Dendritic cell treated with granulocyte-macrophage colony-stimulating factor and Interleukin-4, amounts not matched to agents 40 ng/mL and 50 ng/mL, for 4 days (primary cell): ENCODE measurements around the gene MEFV.
A peak's percentile ranks its signal among the peaks of the same experiment; 100 is the strongest.

Experiments used
- H3K27ac Mint-ChIP-seq: one replicate; pipeline ENCODE4 v1.8.0; 2022; ENCODE audit warnings: mild to moderate bottlenecking, mixed read lengths
- H3K27me3 Mint-ChIP-seq: one replicate; pipeline ENCODE4 v1.8.0; 2022; ENCODE audit warnings: mild to moderate bottlenecking, mixed read lengths
- H3K36me3 Mint-ChIP-seq: one replicate; pipeline ENCODE4 v1.8.0; 2022; ENCODE audit warnings: low read depth, mixed read lengths
- H3K4me1 Mint-ChIP-seq: one replicate; pipeline ENCODE4 v1.8.0; 2022; ENCODE audit warnings: low read depth, mixed read lengths
- H3K4me3 Mint-ChIP-seq: one replicate; pipeline ENCODE4 v1.8.0; 2022; ENCODE audit warnings: mild to moderate bottlenecking, moderate library complexity, mixed read lengths
- H3K9me3 Mint-ChIP-seq: one replicate; pipeline ENCODE4 v1.8.0; 2022; ENCODE audit warnings: mixed read lengths
- intact Hi-C: fragments of 100-400 bp; cut with micrococcal nuclease; formaldehyde crosslinking; loops from one replicate; pipeline ENCODE4 v1.15.0; 2022

Gene MEFV, protein sequence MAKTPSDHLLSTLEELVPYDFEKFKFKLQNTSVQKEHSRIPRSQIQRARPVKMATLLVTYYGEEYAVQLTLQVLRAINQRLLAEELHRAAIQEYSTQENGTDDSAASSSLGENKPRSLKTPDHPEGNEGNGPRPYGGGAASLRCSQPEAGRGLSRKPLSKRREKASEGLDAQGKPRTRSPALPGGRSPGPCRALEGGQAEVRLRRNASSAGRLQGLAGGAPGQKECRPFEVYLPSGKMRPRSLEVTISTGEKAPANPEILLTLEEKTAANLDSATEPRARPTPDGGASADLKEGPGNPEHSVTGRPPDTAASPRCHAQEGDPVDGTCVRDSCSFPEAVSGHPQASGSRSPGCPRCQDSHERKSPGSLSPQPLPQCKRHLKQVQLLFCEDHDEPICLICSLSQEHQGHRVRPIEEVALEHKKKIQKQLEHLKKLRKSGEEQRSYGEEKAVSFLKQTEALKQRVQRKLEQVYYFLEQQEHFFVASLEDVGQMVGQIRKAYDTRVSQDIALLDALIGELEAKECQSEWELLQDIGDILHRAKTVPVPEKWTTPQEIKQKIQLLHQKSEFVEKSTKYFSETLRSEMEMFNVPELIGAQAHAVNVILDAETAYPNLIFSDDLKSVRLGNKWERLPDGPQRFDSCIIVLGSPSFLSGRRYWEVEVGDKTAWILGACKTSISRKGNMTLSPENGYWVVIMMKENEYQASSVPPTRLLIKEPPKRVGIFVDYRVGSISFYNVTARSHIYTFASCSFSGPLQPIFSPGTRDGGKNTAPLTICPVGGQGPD

DNA sequence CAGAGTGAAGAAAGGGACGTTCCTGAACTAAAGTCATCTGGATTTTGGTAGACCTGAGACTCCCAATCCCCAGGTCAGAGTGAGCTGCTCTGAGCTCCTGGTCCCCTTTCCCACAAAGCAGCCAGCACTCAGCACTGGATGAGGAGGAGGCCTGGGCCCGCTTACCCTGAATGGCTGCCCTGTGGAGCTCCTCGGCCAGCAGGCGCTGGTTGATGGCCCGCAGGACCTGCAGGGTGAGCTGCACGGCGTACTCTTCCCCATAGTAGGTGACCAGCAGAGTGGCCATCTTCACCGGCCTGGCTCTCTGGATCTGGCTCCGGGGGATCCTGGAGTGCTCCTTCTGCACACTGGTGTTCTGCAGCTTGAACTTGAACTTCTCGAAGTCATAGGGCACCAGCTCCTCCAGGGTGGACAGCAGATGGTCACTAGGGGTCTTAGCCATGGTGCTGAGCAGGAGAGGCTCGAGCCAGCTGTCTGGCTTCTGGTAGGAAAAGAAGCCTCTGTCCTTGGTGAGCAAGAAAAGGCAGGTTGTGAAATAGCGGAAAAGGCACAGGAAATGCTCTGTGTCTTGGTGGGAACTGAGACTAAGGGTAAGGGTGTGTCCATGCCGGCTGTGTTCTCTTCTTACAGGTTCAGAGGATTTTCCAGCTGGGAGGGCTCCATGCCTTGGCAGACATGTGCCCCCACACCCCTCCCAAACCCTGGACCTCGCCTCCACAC, at the start of gene MEFV:
Gene MEFV, minus strand, starts transcription at position 488 of the 720 bp plus-strand sequence. Its CDS starts 46 bp downstream, at position 442.
- intact Hi-C loops: no loop called here
- H3K4me3 Mint-ChIP-seq: peak within 1 kb of the TSS; percentile 67
- H3K27ac Mint-ChIP-seq: peak within 1 kb of the TSS; percentile 76
- peaks cover 68% of the 10 kb centered on the region for H3K4me1 Mint-ChIP-seq
- no peaks in the 10 kb centered on the region for H3K9me3 Mint-ChIP-seq
- H3K36me3 Mint-ChIP-seq: no peaks in the 10 kb centered on the region
- H3K27me3 Mint-ChIP-seq: no peaks in the 10 kb centered on the region

DNA sequence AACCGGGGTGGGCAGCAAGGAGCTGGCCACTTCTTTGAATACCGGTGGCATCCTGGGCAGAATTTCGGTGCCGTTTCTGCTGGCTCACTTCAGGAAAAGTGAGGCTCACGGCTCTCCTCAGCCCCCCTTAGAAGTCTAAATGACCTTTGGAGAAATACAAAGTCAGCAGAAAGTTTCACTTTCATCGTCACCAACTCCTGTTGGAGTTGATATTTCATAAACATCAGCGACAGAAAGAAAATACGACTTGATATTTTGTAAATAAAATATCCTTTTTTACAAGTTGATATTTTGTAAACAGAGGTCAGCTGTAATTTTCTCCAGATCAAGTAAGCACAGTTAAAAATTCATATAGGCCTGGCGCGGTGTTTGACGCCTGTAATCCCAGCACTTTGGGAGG, 49.6 kb upstream of the MEFV start:
- peak overlapping the region; percentile 80 for H3K4me3 Mint-ChIP-seq
- intact Hi-C loops: loop anchor here (5.0 kb wide), 1 partner anchor 151 kb away; no protein-coding TSS in a partner anchor
- peaks cover 81% of the 10 kb centered on the region for H3K36me3 Mint-ChIP-seq
- H3K4me1 Mint-ChIP-seq: peaks cover 8% of the 10 kb centered on the region
- no peaks in the 10 kb centered on the region for H3K27me3 Mint-ChIP-seq
- H3K9me3 Mint-ChIP-seq: peaks cover 70% of the 10 kb centered on the region
- peak overlapping the region; percentile 90 for H3K27ac Mint-ChIP-seq

DNA sequence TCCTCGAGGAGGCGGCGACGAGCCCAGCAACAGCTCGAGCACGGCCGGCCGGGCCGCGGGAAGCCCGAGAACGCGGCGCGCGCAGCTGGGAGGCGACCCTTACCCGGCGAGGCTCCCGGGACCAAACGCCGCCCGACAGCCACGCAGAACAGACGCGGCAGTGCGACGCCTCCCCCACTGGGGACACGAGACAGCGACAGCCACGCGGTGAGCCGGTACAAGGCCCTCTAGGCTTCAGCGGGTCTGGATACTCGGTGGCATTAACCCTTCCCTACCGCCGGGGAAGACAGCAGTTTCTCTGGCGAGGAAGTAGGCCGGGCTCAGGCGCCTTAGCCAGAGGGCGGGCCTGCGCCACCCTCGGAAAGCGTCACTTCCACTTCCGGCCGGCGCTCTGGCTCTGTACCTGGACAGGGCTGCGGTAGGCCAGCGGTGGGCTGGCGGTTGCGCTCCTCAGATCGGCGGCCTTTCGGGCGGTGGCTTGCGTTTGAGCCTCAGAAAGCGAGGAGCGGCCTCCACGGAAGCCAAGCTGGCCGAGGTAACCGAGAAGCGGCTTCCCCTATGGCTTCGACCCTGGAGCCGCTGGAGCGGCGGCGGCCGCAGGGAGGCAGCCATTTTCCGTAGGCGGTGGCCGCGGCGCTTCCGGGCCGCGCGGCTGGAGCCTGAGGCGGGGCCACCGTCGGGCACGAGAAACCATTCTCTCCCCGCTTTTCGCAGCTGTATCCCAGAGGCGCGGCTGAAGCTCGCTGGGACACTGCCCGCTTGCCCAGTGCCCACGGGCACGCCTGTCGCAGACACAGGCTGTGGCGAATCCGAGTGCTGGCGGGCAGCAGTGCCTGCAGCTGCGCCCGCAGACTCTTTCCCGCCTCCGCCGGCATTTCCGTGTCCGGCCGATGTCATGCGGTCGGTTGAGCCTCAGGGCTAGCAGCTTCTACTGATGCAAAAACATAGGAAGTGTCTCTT, 49.0 kb upstream of the MEFV start, which contains the start of the genes TIGD7 and ZNF75A:
Gene TIGD7, minus strand, starts transcription at position 322 of the 960 bp plus-strand sequence. CDS start 4,816 bp downstream, outside the sequence.
Gene ZNF75A, plus strand, starts transcription at position 389 of the 960 bp plus-strand sequence. CDS start 2,932 bp downstream, outside the sequence.
- intact Hi-C loops: loop anchor here (1.0 to 5.0 kb wide), 2 partner anchors 22 to 152 kb away; partner anchors contain the start of gene ZNF263
- Mint-ChIP-seq H3K4me1 (peaks cover 8% of the 10 kb centered on the region), H3K27ac (peak within 1 kb of the TSS; percentile 90), H3K27me3 (no peaks in the 10 kb centered on the region), H3K36me3 (peaks cover 82% of the 10 kb centered on the region), H3K4me3 (peak within 1 kb of the TSS; percentile 80), H3K9me3 (peaks cover 70% of the 10 kb centered on the region)

DNA sequence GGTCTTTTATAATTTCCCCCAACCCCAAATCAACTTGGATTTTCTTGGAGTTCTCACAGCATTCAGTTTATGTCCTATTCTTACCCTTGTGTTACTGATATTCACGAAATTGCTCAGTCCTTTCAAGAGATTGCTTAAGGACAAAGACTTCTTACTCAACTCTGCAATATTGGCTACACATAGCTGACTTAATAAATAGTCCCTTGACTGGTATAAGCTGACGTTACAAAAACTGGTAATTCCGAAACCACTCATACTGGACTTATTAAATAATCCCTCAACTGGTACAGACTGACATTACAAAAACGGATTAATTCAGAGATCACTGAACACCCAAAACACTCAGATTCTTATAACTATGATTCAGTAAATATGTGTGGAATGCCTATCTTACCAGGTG, 47.9 kb upstream of the MEFV start:
- Mint-ChIP-seq H3K4me3 (peak overlapping the region; percentile 80), H3K27me3 (no peaks in the 10 kb centered on the region), H3K27ac (peak overlapping the region; percentile 90), H3K4me1 (peaks cover 8% of the 10 kb centered on the region), H3K9me3 (peaks cover 70% of the 10 kb centered on the region), H3K36me3 (peaks cover 84% of the 10 kb centered on the region)
- intact Hi-C loops: no loop called here

DNA sequence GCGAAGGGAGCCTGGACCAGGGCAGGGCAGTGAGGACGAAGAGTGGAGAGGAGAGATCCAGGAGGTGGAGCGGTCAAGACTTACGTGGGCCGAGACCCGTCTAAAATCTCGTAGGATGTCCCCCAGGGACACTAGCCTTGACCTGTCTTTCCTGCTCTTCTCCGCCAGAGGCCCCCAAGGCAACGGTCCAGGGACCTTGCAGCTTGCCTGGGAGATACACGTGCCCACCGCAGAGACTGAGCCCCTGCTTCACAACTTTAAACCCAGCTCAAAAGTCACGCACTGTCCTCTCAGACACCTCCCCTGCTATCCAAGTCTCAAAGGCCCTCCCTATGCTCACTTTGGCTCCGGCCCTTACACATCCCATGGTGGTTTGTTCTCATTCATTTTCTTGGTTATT, 39.4 kb upstream of the MEFV start:
- H3K27me3 Mint-ChIP-seq: peaks cover 2% of the 10 kb centered on the region
- no peak overlapping the region for H3K4me3 Mint-ChIP-seq
- peaks cover 94% of the 10 kb centered on the region for H3K9me3 Mint-ChIP-seq
- H3K36me3 Mint-ChIP-seq: peaks cover 80% of the 10 kb centered on the region
- no peaks in the 10 kb centered on the region for H3K4me1 Mint-ChIP-seq
- no peak overlapping the region for H3K27ac Mint-ChIP-seq
- intact Hi-C loops: no loop called here

DNA sequence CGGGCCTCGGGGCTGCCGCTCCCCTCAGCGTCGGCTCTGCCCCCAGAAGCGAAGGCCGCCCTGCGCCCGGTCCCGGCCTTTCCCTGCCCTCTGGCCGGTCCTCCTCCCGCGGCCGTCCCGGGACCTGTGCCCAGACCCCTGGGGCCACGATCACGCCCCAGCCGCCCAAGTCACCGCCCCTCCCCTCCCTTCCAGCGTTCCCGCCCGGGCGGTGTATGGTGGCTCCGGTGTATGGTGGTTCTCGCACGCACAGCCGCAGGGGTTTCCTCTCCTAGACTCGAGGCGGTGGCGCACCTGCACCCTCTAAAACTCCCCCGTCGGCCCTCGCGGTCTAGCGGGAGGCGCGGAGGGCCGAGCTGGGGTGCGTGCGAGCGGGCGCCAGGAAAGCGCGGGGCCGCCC, 38.8 kb upstream of the MEFV start:
- H3K9me3 Mint-ChIP-seq: peaks cover 94% of the 10 kb centered on the region
- peaks cover 2% of the 10 kb centered on the region for H3K27me3 Mint-ChIP-seq
- peaks cover 80% of the 10 kb centered on the region for H3K36me3 Mint-ChIP-seq
- no peak overlapping the region for H3K27ac Mint-ChIP-seq
- no peak overlapping the region for H3K4me3 Mint-ChIP-seq
- intact Hi-C loops: no loop called here
- no peaks in the 10 kb centered on the region for H3K4me1 Mint-ChIP-seq

DNA sequence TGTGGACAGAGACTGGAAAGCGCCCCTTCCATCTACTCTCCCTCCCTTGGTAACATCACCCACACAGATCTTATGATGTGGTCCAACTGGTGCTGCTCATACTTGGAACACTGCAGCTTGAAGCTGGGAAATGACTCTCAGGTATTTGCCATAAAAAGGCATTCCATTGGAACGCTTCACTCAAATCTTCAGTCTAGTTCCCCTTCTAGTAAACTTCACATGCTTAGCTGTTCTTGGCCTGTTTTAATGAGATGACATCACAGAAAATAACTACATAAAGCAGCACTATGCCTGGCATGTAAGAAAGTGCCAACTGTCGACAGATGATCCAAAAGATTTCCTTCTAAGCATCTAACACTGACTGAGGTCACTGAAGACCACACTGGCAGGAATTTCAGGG, 36.2 kb upstream of the MEFV start:
- no peak overlapping the region for H3K27ac Mint-ChIP-seq

DNA sequence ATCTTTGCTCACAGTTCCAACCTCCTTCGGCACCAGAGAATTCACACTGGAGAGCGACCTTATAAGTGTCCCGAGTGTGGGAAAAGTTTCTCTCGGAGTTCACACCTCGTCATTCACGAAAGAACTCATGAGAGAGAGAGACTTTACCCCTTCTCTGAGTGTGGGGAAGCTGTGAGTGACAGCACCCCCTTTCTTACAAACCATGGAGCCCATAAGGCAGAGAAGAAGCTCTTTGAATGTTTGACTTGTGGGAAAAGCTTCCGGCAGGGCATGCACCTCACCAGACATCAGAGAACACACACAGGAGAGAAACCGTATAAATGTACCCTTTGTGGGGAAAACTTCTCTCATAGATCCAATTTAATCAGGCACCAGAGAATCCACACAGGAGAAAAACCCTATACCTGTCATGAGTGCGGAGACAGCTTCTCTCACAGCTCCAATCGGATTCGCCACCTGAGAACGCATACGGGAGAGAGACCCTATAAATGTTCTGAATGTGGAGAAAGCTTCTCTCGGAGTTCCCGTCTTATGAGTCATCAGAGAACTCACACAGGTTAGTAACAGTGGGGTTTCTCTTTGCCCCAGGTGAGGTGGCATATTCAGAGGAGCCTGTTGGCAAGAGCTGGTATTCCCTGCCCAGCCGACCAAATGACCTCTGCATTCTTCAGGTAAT, 33.7 kb upstream of the MEFV start:
- intact Hi-C loops: no loop called here
- no peak overlapping the region for H3K4me3 Mint-ChIP-seq
- H3K9me3 Mint-ChIP-seq: peaks cover 92% of the 10 kb centered on the region
- peaks cover 11% of the 10 kb centered on the region for H3K4me1 Mint-ChIP-seq
- H3K27me3 Mint-ChIP-seq: no peaks in the 10 kb centered on the region
- peaks cover 97% of the 10 kb centered on the region for H3K36me3 Mint-ChIP-seq
- no peak overlapping the region for H3K27ac Mint-ChIP-seq

More for the DNA sequence above, 36.2 kb upstream of the MEFV start:
- peaks cover 92% of the 10 kb centered on the region for H3K36me3 Mint-ChIP-seq
- H3K27me3 Mint-ChIP-seq: peaks cover 2% of the 10 kb centered on the region
- no peak overlapping the region for H3K4me3 Mint-ChIP-seq
- intact Hi-C loops: no loop called here
- peaks cover 97% of the 10 kb centered on the region for H3K9me3 Mint-ChIP-seq
- no peaks in the 10 kb centered on the region for H3K4me1 Mint-ChIP-seq

DNA sequence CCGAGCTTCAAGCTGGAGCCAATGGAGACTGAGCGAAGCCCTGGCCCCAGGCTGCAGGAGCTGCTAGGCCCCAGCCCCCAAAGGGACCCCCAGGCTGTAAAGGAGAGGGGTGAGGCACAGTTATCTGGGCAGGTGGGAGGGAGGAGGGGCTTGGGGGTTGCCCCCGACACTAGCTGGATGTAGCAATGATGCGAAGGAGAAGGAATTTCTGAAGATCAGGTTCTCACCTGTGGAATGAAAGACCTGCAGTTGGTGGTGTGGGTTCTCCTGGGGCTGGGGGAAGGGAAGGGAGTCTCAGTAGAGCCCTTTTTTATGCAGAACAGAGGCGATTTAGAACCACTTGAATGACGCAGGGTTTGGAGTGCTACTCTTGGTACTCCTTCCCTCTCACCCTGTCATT, 28.7 kb upstream of the MEFV start:
- peak overlapping the region; percentile 93 for H3K4me3 Mint-ChIP-seq
- intact Hi-C loops: no loop called here
- peaks cover 36% of the 10 kb centered on the region for H3K4me1 Mint-ChIP-seq
- H3K27ac Mint-ChIP-seq: peak overlapping the region; percentile 98
- peaks cover 79% of the 10 kb centered on the region for H3K36me3 Mint-ChIP-seq
- H3K9me3 Mint-ChIP-seq: peaks cover 49% of the 10 kb centered on the region
- peaks cover 4% of the 10 kb centered on the region for H3K27me3 Mint-ChIP-seq

DNA sequence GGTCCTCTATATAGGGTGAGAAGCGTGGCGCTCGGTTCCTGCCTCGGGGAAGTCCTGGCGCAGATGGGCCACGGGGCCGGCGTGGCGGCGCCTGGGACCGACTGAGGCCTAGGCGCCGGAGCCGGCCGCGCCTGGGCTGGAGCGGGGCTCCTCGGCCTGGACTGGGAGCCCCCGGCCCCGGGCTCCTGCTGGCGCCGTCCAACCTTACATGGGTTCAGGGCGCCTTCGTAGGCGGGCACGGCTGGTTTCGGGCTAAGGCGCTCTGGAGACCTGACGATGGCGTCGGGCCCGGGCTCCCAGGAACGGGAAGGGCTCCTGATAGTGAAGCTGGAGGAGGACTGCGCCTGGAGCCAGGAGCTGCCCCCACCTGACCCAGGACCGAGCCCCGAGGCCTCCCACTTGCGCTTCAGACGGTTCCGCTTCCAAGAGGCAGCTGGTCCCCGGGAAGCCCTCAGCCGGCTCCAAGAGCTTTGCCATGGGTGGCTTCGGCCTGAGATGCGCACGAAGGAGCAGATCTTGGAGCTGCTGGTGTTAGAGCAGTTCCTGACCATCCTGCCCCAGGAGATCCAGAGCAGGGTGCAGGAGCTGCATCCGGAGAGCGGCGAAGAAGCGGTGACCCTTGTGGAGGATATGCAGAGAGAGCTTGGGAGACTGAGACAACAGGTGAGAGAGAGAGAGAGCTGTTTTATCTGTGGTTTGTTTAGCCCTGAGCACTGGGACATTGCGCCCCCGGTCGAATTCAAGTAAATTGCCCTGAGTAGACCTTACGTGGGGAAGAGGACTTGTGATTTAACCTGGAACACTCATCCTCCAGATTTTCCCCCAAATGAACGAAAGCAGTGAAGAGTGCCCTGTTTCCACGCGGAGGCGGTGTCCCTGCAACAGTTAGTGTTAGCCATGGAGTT, 27.4 kb upstream of the MEFV start:
- intact Hi-C loops: loop anchor here (1.0 to 2.0 kb wide), 3 partner anchors 19 to 117 kb away; partner anchors contain the start of genes TIGD7, ZNF174, ZNF75A and ZSCAN32
- H3K4me1 Mint-ChIP-seq: peaks cover 36% of the 10 kb centered on the region
- peaks cover 37% of the 10 kb centered on the region for H3K9me3 Mint-ChIP-seq
- peaks cover 65% of the 10 kb centered on the region for H3K36me3 Mint-ChIP-seq
- peak overlapping the region; percentile 93 for H3K4me3 Mint-ChIP-seq
- peaks cover 9% of the 10 kb centered on the region for H3K27me3 Mint-ChIP-seq
- H3K27ac Mint-ChIP-seq: peak overlapping the region; percentile 98

DNA sequence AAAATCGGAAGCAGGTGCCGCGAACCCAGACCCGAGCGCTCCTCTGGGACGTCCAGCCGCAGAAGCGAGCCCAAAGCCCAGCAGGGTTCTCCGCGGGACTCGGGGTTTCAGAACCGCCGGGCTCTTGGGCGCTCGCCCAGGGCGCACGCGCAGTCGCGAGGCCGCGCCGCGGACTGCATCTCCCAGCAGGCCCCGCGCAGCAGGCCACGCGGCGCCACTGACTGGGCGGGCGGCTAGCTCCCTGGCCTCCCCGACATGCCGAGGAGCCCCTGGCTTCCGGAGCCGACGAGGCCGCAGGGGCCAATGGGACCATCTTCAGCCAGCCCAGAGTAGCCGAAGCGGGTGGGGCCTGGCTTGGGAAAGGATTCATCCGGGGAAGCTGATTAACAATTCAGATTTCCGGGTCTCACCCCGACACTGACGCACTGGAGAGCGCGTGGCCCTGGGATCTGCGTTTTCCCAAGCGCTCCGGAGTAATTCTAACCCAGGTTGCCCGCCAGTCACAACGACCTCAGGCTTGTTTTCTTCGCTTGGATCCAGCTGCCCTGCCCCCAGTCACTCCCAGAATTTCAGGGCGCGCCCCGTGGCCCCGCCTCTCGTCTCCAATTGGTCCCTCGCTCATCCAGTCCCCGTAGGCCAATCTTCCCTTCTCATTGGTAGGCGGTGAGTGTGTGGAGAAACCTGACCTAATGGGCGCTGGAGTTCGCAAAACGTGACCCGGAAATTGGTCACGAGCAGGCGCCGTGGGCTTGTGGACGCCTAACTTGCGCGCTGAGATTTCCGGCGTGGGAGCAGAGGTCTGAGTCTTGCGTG, 26.5 kb upstream of the MEFV start, which contains the start of gene ZNF263:
Gene ZNF263, plus strand, starts transcription at position 762 of the 813 bp plus-strand sequence. CDS start 328 bp downstream, outside the sequence.
- Mint-ChIP-seq H3K4me1 (peaks cover 36% of the 10 kb centered on the region), H3K36me3 (peaks cover 57% of the 10 kb centered on the region), H3K9me3 (peaks cover 28% of the 10 kb centered on the region)

More for the DNA sequence above, 26.5 kb upstream of the MEFV start, which contains the start of gene ZNF263:
- H3K27ac Mint-ChIP-seq: peak within 1 kb of the TSS; percentile 98
- intact Hi-C loops: loop anchor here (1.0 to 2.0 kb wide), 3 partner anchors 19 to 118 kb away; partner anchors contain the start of genes TIGD7, ZNF174, ZNF75A and ZSCAN32
- H3K4me3 Mint-ChIP-seq: peak within 1 kb of the TSS; percentile 93
- peaks cover 9% of the 10 kb centered on the region for H3K27me3 Mint-ChIP-seq
